Measurements from ENCODE around the gene MACROD1. TPM values are rescaled to one million over a fixed set of nuclear protein-coding genes. Genes with fewer than 3 reads are reported as not detected.

Gene MACROD1
- total RNA-seq, 1 donor from 2014 or later, result 20.2 TPM

DNA sequence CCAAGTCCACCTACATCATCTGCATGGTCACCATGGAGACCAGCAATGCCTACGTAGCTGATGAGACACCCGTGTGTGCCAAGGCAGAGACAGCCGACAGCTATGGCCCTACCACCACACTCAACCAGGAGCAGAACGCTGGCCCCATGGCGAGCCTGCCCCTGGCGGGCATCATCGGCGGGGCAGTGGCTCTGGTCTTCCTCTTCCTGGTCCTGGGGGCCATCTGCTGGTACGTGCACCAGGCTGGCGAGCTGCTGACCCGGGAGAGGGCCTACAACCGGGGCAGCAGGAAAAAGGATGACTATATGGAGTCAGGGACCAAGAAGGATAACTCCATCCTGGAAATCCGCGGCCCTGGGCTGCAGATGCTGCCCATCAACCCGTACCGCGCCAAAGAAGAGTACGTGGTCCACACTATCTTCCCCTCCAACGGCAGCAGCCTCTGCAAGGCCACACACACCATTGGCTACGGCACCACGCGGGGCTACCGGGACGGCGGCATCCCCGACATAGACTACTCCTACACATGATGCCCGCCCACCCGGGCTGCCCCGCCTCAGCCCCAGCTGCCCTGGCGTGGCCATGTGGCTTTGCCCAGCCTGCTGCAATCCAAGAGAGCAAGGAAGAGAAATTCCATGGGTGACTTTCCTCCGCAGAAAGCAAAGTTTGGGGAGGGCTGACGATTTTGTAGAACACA, 48.0 kb downstream of the MACROD1 start:
- H3K4me1 Mint-ChIP-seq (ENCODE audit: low read depth), result no peaks in the 10 kb centered on the region
- no peak overlapping the region for H3K27ac Mint-ChIP-seq
- no peaks in the 10 kb centered on the region for H3K9me3 Mint-ChIP-seq
- no peaks in the 10 kb centered on the region for H3K27me3 Mint-ChIP-seq (ENCODE audit: insufficient read depth)
- H3K4me3 Mint-ChIP-seq, result no peak overlapping the region
- H3K36me3 Mint-ChIP-seq (ENCODE audit: low read depth), result no peaks in the 10 kb centered on the region
- DNase-seq (ENCODE audit: low spot score), result no peak
- intact Hi-C loops (cut with micrococcal nuclease), result no loop called here

DNA sequence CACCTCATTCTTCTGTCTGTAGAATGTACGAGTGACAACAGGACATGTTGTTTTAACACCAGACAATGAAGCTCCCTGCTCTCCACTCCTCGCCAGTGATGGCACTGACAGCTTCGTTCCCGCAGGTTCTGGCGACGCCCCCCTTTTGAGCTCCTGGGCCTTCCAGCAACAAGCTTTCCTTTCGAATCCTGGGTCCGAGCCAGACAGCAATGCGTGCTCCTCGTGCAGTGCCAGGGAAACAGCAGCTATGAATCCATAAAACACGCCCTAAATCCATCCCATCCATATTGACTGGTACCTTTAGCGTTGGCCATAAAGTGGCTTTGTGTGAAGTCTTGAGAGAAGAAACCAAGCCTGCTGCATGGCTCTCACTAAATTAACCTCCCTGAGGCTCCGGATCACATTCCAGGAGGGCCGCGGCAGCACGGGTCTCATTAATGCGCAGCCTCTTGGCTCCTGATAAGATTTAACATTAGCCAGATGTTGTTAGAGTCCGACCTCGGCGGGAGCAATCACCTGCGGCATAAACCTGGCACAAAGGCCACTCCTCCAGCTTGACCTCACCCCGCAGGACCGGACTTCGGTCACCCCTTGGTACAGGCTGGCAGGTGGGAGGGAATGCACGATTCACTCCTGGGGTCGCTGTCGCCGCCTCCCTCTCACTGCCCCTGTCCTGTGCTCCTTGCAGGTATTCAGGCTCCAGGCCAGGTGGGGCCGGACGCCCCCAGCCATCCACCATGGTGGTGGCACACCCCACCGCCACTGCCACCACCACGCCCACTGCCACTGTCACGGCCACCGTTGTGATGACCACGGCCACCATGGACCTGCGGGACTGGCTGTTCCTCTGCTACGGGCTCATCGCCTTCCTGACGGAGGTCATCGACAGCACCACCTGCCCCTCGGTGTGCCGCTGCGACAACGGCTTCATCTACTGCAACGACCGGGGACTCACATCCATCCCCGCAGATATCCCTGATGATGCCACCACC, 50.1 kb downstream of the MACROD1 start:
- Mint-ChIP-seq H3K9me3 (no peaks in the 10 kb centered on the region), H3K27me3 (ENCODE audit: insufficient read depth) (no peaks in the 10 kb centered on the region), H3K4me3 (no peak overlapping the region), H3K27ac (no peak overlapping the region), H3K4me1 (ENCODE audit: low read depth) (no peaks in the 10 kb centered on the region), H3K36me3 (ENCODE audit: low read depth) (no peaks in the 10 kb centered on the region)
- no peak for DNase-seq (ENCODE audit: low spot score)
- intact Hi-C loops (cut with micrococcal nuclease), result no loop called here

DNA sequence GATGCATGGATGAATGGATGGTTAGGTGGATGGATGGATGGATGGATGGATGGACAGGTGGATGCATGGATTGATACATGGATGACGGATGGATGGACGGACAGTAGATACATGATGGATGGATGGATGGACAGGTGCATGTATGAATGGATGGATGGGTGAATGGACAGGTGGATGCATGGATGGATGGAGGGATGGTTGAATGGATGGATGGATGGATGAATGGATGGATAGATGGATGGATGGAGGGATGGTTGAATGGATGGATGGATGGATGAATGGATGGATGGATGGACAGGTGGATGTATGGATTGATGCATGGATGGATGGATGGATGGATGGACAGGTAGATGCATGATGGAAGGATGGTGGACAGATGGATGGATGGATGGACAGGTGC, 51.7 kb downstream of the MACROD1 start:
- Mint-ChIP-seq H3K4me3 (no peak overlapping the region), H3K27ac (no peak overlapping the region), H3K9me3 (no peaks in the 10 kb centered on the region), H3K4me1 (ENCODE audit: low read depth) (no peaks in the 10 kb centered on the region), H3K36me3 (ENCODE audit: low read depth) (no peaks in the 10 kb centered on the region), H3K27me3 (ENCODE audit: insufficient read depth) (peaks cover 2% of the 10 kb centered on the region)
- DNase-seq (ENCODE audit: low spot score), result no peak
- intact Hi-C loops (cut with micrococcal nuclease), result no loop called here

DNA sequence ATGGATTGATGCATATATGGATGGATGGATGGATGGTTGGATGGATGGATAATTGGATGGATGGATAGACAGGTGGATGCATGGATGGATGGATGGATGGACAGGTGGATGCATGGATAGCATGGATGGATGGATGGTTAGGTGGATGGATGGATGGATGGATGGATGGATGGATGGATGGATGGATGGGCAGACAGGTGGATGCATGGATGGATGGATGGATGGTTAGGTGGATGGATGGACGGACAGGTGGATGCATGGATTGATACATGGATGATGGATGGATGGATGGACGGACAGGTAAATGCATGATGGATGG, 52.5 kb downstream of the MACROD1 start:
- intact Hi-C loops (cut with micrococcal nuclease), result no loop called here
- Mint-ChIP-seq H3K27me3 (ENCODE audit: insufficient read depth) (peaks cover 2% of the 10 kb centered on the region), H3K27ac (no peak overlapping the region), H3K9me3 (no peaks in the 10 kb centered on the region), H3K4me3 (no peak overlapping the region), H3K36me3 (ENCODE audit: low read depth) (no peaks in the 10 kb centered on the region), H3K4me1 (ENCODE audit: low read depth) (no peaks in the 10 kb centered on the region)
- no peak for DNase-seq (ENCODE audit: low spot score)

DNA sequence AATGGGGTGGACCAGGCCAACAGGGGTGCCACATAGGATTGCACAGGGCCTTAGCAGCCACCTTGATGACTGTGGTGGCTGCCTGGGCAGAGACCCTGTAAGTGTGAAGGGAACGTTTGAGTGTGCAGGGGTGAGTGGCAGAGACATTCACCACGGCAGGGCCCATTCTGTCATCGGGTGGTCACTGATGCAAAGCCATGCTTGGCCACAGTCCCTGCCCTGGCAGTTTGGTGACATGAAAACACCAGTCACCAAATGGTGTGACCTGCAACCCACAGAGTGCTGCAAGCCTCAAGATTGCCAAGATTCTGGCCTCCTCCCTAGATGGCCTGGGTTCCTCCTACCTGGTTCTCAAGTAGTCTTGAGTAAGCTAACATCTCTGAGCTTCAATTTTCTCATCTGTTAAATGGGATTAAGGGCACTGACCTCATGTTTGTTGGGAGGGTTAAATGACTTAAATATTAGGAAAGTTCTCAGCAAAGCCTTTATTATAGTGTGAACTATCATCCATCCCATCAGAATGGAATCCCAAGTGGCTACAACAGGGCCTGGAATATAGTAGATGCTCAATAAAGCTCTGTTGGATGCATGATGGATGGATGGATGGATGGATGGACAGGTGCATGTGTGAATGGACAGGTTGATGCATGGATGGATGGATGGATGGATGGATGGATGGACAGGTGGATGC, 53.0 kb downstream of the MACROD1 start:
- H3K4me1 Mint-ChIP-seq (ENCODE audit: low read depth), result no peaks in the 10 kb centered on the region
- no peak for DNase-seq (ENCODE audit: low spot score)
- no peak overlapping the region for H3K27ac Mint-ChIP-seq
- no peaks in the 10 kb centered on the region for H3K9me3 Mint-ChIP-seq
- no peak overlapping the region for H3K4me3 Mint-ChIP-seq
- no peaks in the 10 kb centered on the region for H3K36me3 Mint-ChIP-seq (ENCODE audit: low read depth)
- intact Hi-C loops (cut with micrococcal nuclease), result no loop called here
- peaks cover 2% of the 10 kb centered on the region for H3K27me3 Mint-ChIP-seq (ENCODE audit: insufficient read depth)

DNA sequence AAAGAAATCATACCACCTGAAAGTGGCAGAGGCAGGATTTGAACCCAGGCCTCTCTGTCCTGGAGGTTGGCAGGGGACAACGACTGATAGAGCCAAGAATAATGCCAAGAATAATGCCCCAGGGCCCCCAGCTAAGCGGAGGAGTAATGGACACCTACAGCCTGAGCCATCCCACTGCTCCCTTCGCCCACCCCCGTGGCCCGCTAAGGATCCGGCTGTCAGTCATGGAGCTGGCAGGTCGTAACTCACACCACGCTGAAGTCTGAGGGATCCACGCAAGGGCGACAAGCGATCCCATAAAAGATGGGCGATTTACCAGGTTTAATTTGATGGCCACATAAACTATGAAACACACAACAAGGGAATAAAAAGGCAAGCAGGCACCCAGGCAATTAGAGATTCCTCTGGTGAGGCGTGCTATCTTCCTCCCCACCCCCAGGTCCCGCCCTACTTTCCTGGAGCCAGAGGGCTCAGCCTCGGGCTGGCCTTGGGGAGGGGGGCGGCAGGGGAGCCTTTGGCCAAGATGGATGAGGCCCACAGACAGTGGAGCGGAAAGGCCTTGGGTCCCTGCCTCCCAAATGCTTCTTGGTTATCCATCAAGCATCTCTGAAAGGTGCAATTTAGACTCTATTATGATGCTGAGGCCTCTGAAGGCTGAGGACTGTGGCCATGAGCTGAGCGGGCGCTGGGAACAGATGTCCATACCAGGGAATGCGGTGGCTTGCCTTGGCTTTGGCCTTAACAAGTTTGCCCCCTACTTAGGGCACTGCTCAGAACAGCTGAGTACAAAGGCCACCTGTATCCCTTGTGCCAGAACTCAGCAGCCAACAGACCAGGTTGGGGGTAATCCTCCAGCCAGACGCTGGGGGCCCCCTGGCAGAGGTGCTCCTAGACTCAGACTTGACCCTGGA, 55.2 kb downstream of the MACROD1 start:
- Mint-ChIP-seq H3K36me3 (ENCODE audit: low read depth) (no peaks in the 10 kb centered on the region), H3K27ac (no peak overlapping the region), H3K9me3 (no peaks in the 10 kb centered on the region), H3K4me1 (ENCODE audit: low read depth) (no peaks in the 10 kb centered on the region), H3K27me3 (ENCODE audit: insufficient read depth) (peaks cover 2% of the 10 kb centered on the region), H3K4me3 (no peak overlapping the region)
- DNase-seq (ENCODE audit: low spot score), result no peak
- intact Hi-C loops (cut with micrococcal nuclease), result no loop called here

DNA sequence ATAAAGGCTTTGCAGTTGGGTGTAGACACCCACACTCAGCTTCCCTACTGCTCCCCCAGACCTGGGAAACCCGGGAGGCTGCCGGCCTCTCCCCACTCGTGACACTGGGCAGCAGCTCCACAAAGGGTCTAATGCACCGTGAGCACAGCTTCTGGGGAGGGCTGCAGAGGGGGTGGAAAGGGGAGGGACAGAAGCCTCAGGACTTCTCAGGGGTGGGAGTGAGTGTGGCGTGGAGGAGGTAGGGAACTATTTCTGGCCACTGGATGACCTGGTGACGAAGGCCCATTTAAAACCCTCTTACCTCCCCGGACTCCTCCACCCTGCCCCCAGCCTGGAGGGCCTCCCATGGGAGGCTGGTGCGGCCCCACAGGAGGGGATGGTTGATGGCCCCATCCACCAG, 56.6 kb downstream of the MACROD1 start:
- H3K9me3 Mint-ChIP-seq, result no peaks in the 10 kb centered on the region
- intact Hi-C loops (cut with micrococcal nuclease), result no loop called here
- H3K27ac Mint-ChIP-seq, result no peak overlapping the region
- H3K27me3 Mint-ChIP-seq (ENCODE audit: insufficient read depth), result peaks cover 2% of the 10 kb centered on the region
- no peak overlapping the region for H3K4me3 Mint-ChIP-seq
- no peaks in the 10 kb centered on the region for H3K36me3 Mint-ChIP-seq (ENCODE audit: low read depth)
- no peaks in the 10 kb centered on the region for H3K4me1 Mint-ChIP-seq (ENCODE audit: low read depth)
- DNase-seq (ENCODE audit: low spot score), result no peak

DNA sequence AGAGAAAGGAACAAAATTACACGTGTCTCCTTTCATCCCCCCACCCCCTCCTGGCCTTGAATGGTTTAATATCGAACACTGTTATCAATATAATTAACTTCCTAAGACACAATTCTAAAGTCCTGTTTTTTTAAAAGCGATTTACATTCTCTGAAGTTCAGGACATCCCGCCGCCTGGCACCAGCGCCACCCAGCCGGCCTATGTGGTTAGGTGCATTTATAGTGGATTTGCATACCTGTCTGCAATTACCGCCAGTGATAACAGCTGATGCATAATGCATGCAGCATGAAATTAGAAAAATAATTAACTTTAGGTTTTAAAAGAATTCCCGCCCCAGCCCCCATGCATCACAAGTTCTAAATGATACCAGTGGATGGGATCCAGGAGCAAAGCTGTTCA, 58.6 kb downstream of the MACROD1 start:
- intact Hi-C loops (cut with micrococcal nuclease), result no loop called here
- no peak for DNase-seq (ENCODE audit: low spot score)
- H3K4me1 Mint-ChIP-seq (ENCODE audit: low read depth), result no peaks in the 10 kb centered on the region
- H3K27ac Mint-ChIP-seq, result no peak overlapping the region
- peaks cover 2% of the 10 kb centered on the region for H3K27me3 Mint-ChIP-seq (ENCODE audit: insufficient read depth)
- H3K36me3 Mint-ChIP-seq (ENCODE audit: low read depth), result no peaks in the 10 kb centered on the region
- H3K4me3 Mint-ChIP-seq, result no peak overlapping the region
- no peaks in the 10 kb centered on the region for H3K9me3 Mint-ChIP-seq

DNA sequence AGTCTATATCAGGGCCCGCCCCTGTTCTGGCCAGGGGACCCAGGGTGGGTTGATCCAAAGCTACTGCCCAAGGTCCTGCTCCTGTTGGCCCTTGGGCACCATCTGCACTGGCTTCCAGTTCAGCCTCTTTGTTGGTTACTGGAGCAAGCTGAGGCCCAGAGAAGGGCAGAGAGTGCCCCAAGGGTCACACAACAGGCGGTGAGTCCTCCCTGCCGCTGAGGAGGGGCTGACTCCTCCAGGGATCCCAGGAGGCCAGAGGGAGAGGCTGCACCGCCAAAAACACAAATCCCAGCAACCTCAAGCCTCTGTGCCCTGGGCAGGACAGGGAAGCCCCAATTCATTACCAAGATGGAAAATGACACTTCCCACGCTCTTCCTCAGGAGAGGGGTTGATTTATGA, 61.3 kb downstream of the MACROD1 start:
- Mint-ChIP-seq H3K4me1 (ENCODE audit: low read depth) (no peaks in the 10 kb centered on the region), H3K4me3 (no peak overlapping the region)
- DNase-seq (ENCODE audit: low spot score), result no peak

DNA sequence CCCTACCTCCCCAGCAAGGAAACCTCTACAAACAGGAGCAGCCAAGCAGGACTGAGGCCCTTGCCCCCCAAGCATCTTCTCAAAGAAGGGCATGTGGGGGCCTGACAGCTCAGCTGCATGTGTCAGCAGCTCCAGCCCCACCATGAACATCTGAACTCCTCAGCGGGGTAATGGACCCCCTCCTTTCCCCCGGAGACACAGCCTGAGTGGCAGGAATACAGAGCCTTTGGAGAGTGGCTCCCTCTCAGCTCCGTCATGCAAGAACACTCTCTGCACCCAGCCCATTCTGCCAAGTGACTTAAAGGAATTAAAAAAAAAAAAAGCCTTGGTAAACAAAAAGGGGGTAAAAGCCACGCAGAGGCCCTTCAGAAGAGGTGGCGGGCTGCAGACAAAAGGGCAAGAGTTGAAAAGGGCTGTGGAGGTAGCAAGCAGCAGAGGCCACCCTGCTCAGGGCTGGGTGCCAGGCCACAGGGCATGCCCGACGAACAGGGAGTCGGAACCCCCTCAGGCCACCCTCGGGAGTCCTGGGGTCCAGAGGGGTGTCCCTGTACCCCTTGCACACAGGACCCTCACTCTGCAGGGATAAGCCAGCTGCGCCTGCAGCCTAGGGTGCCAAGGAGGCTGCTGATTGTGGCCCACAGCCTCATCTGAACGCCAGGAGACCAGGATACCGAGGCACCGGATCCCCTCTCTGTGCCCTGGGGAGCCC, 62.5 kb downstream of the MACROD1 start:
- Mint-ChIP-seq H3K4me1 (ENCODE audit: low read depth) (no peaks in the 10 kb centered on the region), H3K9me3 (no peaks in the 10 kb centered on the region), H3K27me3 (ENCODE audit: insufficient read depth) (no peaks in the 10 kb centered on the region), H3K36me3 (ENCODE audit: low read depth) (no peaks in the 10 kb centered on the region), H3K4me3 (no peak overlapping the region), H3K27ac (no peak overlapping the region)
- intact Hi-C loops (cut with micrococcal nuclease), result no loop called here
- no peak for DNase-seq (ENCODE audit: low spot score)

More for the DNA sequence above, 61.3 kb downstream of the MACROD1 start:
- H3K27ac Mint-ChIP-seq, result no peak overlapping the region
- H3K9me3 Mint-ChIP-seq, result no peaks in the 10 kb centered on the region
- intact Hi-C loops (cut with micrococcal nuclease), result no loop called here
- peaks cover under 1% of the 10 kb centered on the region for H3K27me3 Mint-ChIP-seq (ENCODE audit: insufficient read depth)
- no peaks in the 10 kb centered on the region for H3K36me3 Mint-ChIP-seq (ENCODE audit: low read depth)

DNA sequence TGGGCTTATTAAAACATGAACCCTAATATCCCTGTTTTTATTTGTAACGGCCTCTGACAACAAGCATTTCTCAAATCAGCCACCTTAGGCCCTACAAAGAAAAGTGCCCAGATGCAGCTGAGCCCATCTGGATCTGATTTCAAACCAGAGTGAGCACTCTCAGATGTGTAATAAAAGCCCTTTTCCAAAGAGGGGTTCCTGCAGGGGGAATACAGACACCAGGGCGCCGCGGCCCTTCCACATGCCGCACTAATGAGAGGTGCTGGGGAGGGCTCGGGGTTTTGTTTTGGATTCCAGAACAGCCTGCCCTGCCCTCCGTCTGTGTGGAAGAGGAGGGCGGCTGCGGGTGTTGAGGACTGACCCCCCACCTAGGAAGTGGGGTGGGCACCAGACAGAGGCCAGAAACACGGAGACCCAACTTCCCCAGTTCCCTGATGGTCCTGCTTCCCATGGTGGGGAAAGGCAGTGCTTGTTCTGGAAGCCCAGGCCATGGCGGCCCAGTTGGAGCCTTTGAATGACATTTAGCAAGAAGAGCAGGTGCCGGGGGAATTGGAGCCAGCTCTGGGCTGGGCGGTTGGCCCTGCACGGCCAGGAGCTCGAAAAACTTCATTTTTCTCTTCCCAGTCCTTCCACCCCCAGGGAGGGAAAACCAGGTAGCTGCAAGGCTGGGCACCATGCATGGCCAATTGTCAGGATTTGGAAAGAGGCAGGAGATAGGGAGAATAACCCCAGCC, 63.7 kb downstream of the MACROD1 start:
- Mint-ChIP-seq H3K4me3 (no peak overlapping the region), H3K4me1 (ENCODE audit: low read depth) (no peaks in the 10 kb centered on the region), H3K27me3 (ENCODE audit: insufficient read depth) (no peaks in the 10 kb centered on the region), H3K27ac (no peak overlapping the region), H3K9me3 (no peaks in the 10 kb centered on the region), H3K36me3 (ENCODE audit: low read depth) (no peaks in the 10 kb centered on the region)
- DNase-seq (ENCODE audit: low spot score), result no peak
- intact Hi-C loops (cut with micrococcal nuclease), result no loop called here

Measured in activated T-helper 1 cell treated with anti-CD3 and anti-CD28 coated beads, Interleukin-12 subunit alpha, Interleukin-12 subunit beta, Interleukin-2, Interleukin-4 antibody, amounts not matched to agents 30 ng/mL and 10 ng/mL and 1 ng/mL, durations not matched to agents 14 hours and 24 hours and 36 hours (primary cell).